ENCODE data around the gene BOLA2B. TPM values are rescaled to one million over a fixed set of nuclear protein-coding genes. Genes with fewer than 3 reads are reported as not detected.

The BOLA2B gene
- total and polyA plus RNA-seq, 9 of the 15 experiments (the other 6 are each of a cell fraction or from before 2014, with no cell fraction given) = 43.9 to 613 (median 181) TPM

DNA sequence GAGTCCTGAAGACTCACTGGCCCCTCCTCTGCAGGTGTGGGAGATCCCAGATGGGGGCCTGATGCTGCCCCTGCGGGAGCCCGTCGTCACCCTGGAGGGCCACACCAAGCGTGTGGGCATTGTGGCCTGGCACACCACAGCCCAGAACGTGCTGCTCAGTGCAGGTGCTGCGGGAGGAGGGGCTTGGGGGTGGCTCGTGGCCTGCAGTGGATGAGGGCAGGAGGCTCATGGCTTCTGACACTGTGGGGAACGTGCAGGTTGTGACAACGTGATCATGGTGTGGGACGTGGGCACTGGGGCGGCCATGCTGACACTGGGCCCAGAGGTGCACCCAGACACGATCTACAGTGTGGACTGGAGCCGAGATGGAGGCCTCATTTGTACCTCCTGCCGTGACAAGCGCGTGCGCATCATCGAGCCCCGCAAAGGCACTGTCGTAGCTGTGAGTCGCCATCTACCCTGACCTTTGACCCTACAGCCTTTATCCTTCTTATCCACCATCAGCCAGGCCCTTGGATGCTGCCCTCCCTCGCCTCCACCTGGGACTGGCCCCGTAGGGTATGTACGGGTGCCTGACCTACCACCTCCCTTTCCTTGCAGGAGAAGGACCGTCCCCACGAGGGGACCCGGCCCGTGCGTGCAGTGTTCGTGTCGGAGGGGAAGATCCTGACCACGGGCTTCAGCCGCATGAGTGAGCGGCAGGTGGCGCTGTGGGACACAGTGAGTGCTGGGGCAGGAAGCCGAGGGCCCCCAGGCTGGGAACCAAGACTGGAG, 6.5 kb downstream of the BOLA2B start:
- FAIRE-seq = peak; percentile 76
- TF ChIP-seq BRCA1 (IDR thresholded peaks at IDR 0.05) = no peak
- peak; percentile 87; the same call in 1 of the 2 replicates for TF ChIP-seq BRCA1 (CRISPR knock-in tag; IDR thresholded peaks at IDR 0.05)
- TF ChIP-seq ATF7 (IDR thresholded peaks at IDR 0.05) = 0 out of 2 replicates have a peak, but pooled peaks have one; percentile 39
- TF ChIP-seq, protein P1, sequence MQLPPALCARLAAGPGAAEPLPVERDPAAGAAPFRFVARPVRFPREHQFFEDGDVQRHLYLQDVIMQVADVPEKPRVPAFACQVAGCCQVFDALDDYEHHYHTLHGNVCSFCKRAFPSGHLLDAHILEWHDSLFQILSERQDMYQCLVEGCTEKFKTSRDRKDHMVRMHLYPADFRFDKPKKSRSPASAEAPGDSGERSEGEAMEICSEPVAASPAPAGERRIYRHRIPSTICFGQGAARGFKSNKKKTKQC (CRISPR knock-in tag; IDR thresholded peaks at IDR 0.05) = peak; percentile 84
- TF ChIP-seq GTF2F1 (IDR thresholded peaks at IDR 0.05; ENCODE audit: low read depth, low read length) = no peak
- no peak for TF ChIP-seq ZNF347 (CRISPR knock-in tag; IDR thresholded peaks at IDR 0.05; ENCODE audit: low read depth)
- TF ChIP-seq DDX20 (tag; IDR thresholded peaks at IDR 0.05; ENCODE audit: low read depth) = no peak
- TF ChIP-seq, protein P2, sequence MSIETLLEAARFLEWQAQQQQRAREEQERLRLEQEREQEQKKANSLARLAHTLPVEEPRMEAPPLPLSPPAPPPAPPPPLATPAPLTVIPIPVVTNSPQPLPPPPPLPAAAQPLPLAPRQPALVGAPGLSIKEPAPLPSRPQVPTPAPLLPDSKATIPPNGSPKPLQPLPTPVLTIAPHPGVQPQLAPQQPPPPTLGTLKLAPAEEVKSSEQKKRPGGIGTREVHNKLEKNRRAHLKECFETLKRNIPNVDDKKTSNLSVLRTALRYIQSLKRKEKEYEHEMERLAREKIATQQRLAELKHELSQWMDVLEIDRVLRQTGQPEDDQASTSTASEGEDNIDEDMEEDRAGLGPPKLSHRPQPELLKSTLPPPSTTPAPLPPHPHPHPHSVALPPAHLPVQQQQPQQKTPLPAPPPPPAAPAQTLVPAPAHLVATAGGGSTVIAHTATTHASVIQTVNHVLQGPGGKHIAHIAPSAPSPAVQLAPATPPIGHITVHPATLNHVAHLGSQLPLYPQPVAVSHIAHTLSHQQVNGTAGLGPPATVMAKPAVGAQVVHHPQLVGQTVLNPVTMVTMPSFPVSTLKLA (conservative IDR thresholded peaks at IDR 0.05) = peak in 1 of 2 experiments; percentile 54; a peak in 1 of 4 replicates
- no peak for TF ChIP-seq ZNF780A (CRISPR knock-in tag; IDR thresholded peaks at IDR 0.05)
- TF ChIP-seq ZKSCAN1 (IDR thresholded peaks at IDR 0.05; ENCODE audit: low read depth, low read length) = no peak
- peak; percentile 53; the same call in 1 of the 2 replicates for TF ChIP-seq SMARCE1 (IDR thresholded peaks at IDR 0.05)
- TF ChIP-seq ZEB2 (IDR thresholded peaks at IDR 0.05) = peak; percentile 83; the same call in 1 of the 2 replicates
- TF ChIP-seq ESRRB (CRISPR knock-in tag; IDR thresholded peaks at IDR 0.05; ENCODE audit: borderline replicate concordance) = no peak
- TF ChIP-seq ZKSCAN8 (CRISPR knock-in tag; IDR thresholded peaks at IDR 0.05) = no peak
- TF ChIP-seq SMARCA4 (IDR thresholded peaks at IDR 0.05) = peak; percentile 63; the same call in 1 of the 2 replicates
- no peak for TF ChIP-seq FOXK2 (conservative IDR thresholded peaks at IDR 0.05 in 1 of 2, IDR thresholded peaks at IDR 0.05 in 1 of 2; ENCODE audit: low read depth in 2 of 2)
- TF ChIP-seq YY1 (IDR thresholded peaks at IDR 0.05; ENCODE audit: borderline replicate concordance in 1 of 3, control insufficient read depth in 1 of 3, extremely low read depth in 1 of 3, insufficient read depth in 3 of 3, insufficient read length in 1 of 3, insufficient replicate concordance in 2 of 3, low read depth in 1 of 3, low read length in 2 of 3) = peak in 1 of 3 experiments; percentile 21
- peak; percentile 97 for TF ChIP-seq NR2C1 (IDR thresholded peaks at IDR 0.05)
- peak; percentile 97 for TF ChIP-seq NR2C1 (tag; IDR thresholded peaks at IDR 0.05)
- TF ChIP-seq ZC3H4 (CRISPR knock-in tag; IDR thresholded peaks at IDR 0.05; ENCODE audit: borderline replicate concordance) = no peak
- no peak for TF ChIP-seq SIN3B (IDR thresholded peaks at IDR 0.05; ENCODE audit: low read depth)
- peak; percentile 45; the same call in 1 of the 2 replicates for TF ChIP-seq SOX6 (IDR thresholded peaks at IDR 0.05)

More for the DNA sequence above, 6.5 kb downstream of the BOLA2B start:
- 0 out of 3 replicates have a peak, but pooled peaks cover 3% of the 10 kb centered on the region for H3K36me3 ChIP-seq (ENCODE audit: control insufficient read depth, insufficient read depth, low read length)
- in situ Hi-C loops (cut with MboI) (loop anchor here (5.0 kb wide), 1 partner anchor 735 kb away; the partner anchor contains the start of genes BOLA2 and SLX1B), intact Hi-C loops (cut with micrococcal nuclease) (no loop called here)
- H3K79me2 ChIP-seq (ENCODE audit: control insufficient read depth, insufficient read depth, low read length) = no peaks in the 10 kb centered on the region
- BruUV-seq (replicated peaks) = no TSS peak
- WGBS (ENCODE audit: insufficient coverage, low coverage, missing lambda C conversion rate) = 18% methylated on average over 31 of the region's 36 CpGs
- H3K27me3 ChIP-seq (ENCODE audit: control insufficient read depth in 2 of 2, insufficient read depth in 2 of 2, low read length in 2 of 2) = no peaks in the 10 kb centered on the region
- no peak overlapping the region for H3K27ac ChIP-seq (ENCODE audit: extremely low read depth, low read depth, low read length)
- DNase-seq (ENCODE audit: extremely low read depth in 1 of 4, low spot score in 3 of 4) (peak; percentile 66 to 88 (median 73)), ATAC-seq (peak; percentile 85)
- POLR2A ChIA-PET = interaction anchor here (1.2 kb wide), 1 partner anchor 8 kb away, joined by 4 read pairs; no protein-coding TSS in a partner anchor
- H3K9me1 ChIP-seq (ENCODE audit: control insufficient read depth, insufficient read depth, low read length) = no peaks in the 10 kb centered on the region
- peak overlapping the region; percentile 75 for H3K4me2 ChIP-seq (ENCODE audit: insufficient read depth, low read length)
- H3K9me3 ChIP-seq (replicated peaks; ENCODE audit: control insufficient read depth, insufficient read depth, low read depth, low read length) = no peaks in the 10 kb centered on the region
- H3K4me1 ChIP-seq (replicated peaks in 1 of 2; ENCODE audit: control insufficient read depth in 2 of 2, insufficient read depth in 2 of 2, low read length in 2 of 2) = peaks cover 32 to 58% of the 10 kb centered on the region in 2 experiments
- CTCF ChIA-PET (ENCODE audit: low intra/inter-chr PET ratio) = no interaction called here
- H2AFZ ChIP-seq (ENCODE audit: low read depth, low read length) = peak overlapping the region; percentile 52; the same call in 1 of the 2 replicates
- H3K9ac ChIP-seq (ENCODE audit: insufficient read depth in 1 of 2, low read depth in 2 of 2, low read length in 2 of 2) = peak overlapping the region in 1 of 2 experiments; percentile 72; a peak in 1 of 4 replicates
- H4K20me1 ChIP-seq (replicated peaks; ENCODE audit: control insufficient read depth, insufficient read depth, low read length) = no peaks in the 10 kb centered on the region
- no peak overlapping the region for H3K4me3 ChIP-seq
